Osteocyte (in vitro differentiated cells): ENCODE results near the gene NRXN3. TPM values are rescaled to one million over a fixed set of nuclear protein-coding genes. Genes with fewer than 3 reads are reported as not detected.

ENCODE experiments used
- DNase-seq: peaks from one replicate; pipeline ENCODE4 v3.0.0; 2021; ENCODE audit warnings: mixed read lengths; ENCODE audit not compliant: unreplicated experiment; ENCODE audit errors: extremely low spot score
- H3K27ac Mint-ChIP-seq: one replicate; pipeline ENCODE4 v1.8.0; 2021; ENCODE audit warnings: mild to moderate bottlenecking, mixed read lengths; ENCODE audit not compliant: unreplicated experiment
- H3K27me3 Mint-ChIP-seq: one replicate; pipeline ENCODE4 v1.8.0; 2021; ENCODE audit warnings: mixed read lengths; ENCODE audit not compliant: unreplicated experiment
- H3K36me3 Mint-ChIP-seq: one replicate; pipeline ENCODE4 v1.8.0; 2021; ENCODE audit warnings: mixed read lengths; ENCODE audit not compliant: unreplicated experiment
- H3K4me1 Mint-ChIP-seq: one replicate; pipeline ENCODE4 v1.8.0; 2021; ENCODE audit warnings: mixed read lengths; ENCODE audit not compliant: unreplicated experiment
- H3K4me3 Mint-ChIP-seq: one replicate; pipeline ENCODE4 v1.8.0; 2021; ENCODE audit warnings: mild to moderate bottlenecking, moderate library complexity, mixed read lengths; ENCODE audit not compliant: unreplicated experiment
- H3K9me3 Mint-ChIP-seq: one replicate; pipeline ENCODE4 v1.8.0; 2021; ENCODE audit warnings: mixed read lengths; ENCODE audit not compliant: unreplicated experiment
- total RNA-seq: library from RNA; stranded (reverse); gene quantifications from 2 replicates; pipeline ENCODE4 v1.2.1, GENCODE V29; 2021
- TF ChIP-seq, protein P1 (sequence below): fragments of 200-600 bp; sonication (generic); IDR thresholded peaks from 2 replicates; pipeline ENCODE4 v1.5.0; 2021; ENCODE audit warnings: antibody characterized with exemption, mild to moderate bottlenecking, moderate library complexity

The NRXN3 gene
- total RNA-seq, 1 donor from 2014 or later: 26.5 TPM

DNA sequence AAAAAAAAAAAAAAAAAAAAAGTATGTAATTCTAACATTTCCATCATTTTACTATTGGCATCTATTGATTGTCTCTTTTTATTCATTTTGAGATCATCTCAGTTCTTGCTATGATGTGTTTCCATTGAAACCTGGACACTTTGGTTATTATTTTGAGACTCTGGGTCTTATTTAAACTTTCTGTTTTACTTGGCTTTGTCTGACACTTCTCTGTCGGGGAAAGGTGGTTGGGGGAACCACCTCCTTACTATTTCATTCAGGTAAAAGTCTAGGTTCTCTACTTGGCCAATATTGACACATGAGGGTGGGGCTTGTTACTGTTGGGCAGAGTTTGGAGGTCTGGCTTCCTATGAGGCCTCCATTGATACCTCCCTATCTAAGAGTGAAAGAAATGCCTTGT, 228.0 kb downstream of the NRXN3 start:
- TF ChIP-seq, protein P1, sequence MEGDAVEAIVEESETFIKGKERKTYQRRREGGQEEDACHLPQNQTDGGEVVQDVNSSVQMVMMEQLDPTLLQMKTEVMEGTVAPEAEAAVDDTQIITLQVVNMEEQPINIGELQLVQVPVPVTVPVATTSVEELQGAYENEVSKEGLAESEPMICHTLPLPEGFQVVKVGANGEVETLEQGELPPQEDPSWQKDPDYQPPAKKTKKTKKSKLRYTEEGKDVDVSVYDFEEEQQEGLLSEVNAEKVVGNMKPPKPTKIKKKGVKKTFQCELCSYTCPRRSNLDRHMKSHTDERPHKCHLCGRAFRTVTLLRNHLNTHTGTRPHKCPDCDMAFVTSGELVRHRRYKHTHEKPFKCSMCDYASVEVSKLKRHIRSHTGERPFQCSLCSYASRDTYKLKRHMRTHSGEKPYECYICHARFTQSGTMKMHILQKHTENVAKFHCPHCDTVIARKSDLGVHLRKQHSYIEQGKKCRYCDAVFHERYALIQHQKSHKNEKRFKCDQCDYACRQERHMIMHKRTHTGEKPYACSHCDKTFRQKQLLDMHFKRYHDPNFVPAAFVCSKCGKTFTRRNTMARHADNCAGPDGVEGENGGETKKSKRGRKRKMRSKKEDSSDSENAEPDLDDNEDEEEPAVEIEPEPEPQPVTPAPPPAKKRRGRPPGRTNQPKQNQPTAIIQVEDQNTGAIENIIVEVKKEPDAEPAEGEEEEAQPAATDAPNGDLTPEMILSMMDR: no peak
- no peaks in the 10 kb centered on the region for H3K36me3 Mint-ChIP-seq
- no peak overlapping the region for H3K4me3 Mint-ChIP-seq
- no peak for DNase-seq
- H3K27me3 Mint-ChIP-seq: no peaks in the 10 kb centered on the region
- no peaks in the 10 kb centered on the region for H3K4me1 Mint-ChIP-seq
- no peak overlapping the region for H3K27ac Mint-ChIP-seq
- H3K9me3 Mint-ChIP-seq: peaks cover 10% of the 10 kb centered on the region

DNA sequence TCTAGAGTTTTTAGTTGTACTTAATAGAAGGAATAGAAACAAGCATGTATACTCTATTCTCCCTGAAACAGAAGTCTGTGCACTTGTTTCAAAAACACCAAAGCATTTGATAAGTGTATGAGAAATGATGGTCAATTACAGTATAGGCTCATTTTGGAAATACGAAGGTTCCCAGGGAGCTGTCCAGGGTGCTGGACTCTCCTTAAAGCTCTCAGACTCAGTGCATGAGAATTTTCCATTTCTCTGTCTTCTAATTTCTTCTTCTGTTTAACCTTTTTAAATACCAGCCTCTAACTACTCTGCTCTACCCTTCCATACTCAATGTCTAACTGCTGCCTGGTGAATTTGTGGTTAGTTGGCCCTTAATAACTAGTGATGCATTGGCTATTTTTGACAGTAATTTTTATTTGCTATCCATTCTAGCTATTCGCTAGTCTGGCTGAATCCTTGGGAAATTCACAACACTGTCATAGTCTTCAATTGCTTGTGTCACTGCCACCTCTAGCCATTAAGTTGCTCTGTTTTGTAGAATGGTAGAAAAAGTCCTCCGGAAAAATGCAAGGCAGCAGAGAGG, 229.2 kb downstream of the NRXN3 start:
- Mint-ChIP-seq H3K27me3 (no peaks in the 10 kb centered on the region), H3K4me3 (no peak overlapping the region), H3K27ac (no peak overlapping the region), H3K36me3 (no peaks in the 10 kb centered on the region), H3K9me3 (peaks cover 10% of the 10 kb centered on the region), H3K4me1 (no peaks in the 10 kb centered on the region)
- TF ChIP-seq, protein P1: no peak
- no peak for DNase-seq

DNA sequence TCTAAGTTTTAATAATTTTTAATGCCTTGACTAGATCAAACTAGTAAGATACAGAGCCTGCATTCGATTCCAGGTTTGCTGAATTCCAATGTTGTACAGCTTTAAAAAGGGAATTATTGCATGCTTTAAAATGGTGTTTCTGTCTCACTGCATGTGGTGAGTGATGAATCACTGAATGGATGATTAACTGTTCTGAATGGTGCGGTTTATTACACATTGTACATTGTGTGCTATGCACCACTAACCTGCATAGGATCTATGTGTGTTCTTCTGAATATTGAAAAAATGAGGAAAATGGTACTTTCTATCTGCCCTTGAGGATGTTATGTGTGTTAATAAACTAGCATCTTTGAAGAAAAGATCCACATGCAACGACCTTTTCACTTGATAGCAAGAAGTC, 231.7 kb downstream of the NRXN3 start:
- H3K4me1 Mint-ChIP-seq: no peaks in the 10 kb centered on the region
- no peak overlapping the region for H3K27ac Mint-ChIP-seq
- peaks cover 10% of the 10 kb centered on the region for H3K9me3 Mint-ChIP-seq
- H3K36me3 Mint-ChIP-seq: no peaks in the 10 kb centered on the region
- DNase-seq: no peak
- TF ChIP-seq, protein P1: no peak
- no peaks in the 10 kb centered on the region for H3K27me3 Mint-ChIP-seq
- H3K4me3 Mint-ChIP-seq: no peak overlapping the region

DNA sequence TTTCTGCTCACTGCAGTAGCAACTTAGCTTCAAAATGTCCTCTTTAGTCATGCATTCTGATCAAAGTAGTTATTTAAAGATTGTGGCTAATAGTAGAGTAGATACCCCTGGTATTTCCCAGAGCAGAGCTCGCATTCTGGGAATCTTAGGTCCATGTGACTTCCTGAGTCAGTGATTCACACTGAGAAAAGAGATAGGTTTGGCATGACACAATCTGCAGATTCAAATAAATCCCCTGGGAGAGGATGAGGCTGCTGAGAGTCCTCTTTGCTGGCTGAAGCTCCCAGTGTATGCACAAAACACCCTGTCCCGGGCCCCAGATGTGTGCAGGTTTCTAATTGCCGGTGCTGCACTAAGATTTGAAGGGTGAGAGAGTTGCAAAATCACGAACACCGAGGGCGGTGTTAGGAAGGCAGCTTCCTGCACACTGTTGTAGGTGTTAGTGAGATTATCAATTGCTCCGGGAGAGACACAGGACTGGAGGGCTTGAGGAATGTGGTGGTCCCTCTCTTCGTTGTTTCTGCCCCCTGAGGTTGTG, 233.2 kb downstream of the NRXN3 start:
- Mint-ChIP-seq H3K4me1 (no peaks in the 10 kb centered on the region), H3K27ac (no peak overlapping the region), H3K27me3 (no peaks in the 10 kb centered on the region), H3K36me3 (no peaks in the 10 kb centered on the region), H3K4me3 (no peak overlapping the region), H3K9me3 (peaks cover 10% of the 10 kb centered on the region)
- DNase-seq: no peak
- TF ChIP-seq, protein P1: no peak

DNA sequence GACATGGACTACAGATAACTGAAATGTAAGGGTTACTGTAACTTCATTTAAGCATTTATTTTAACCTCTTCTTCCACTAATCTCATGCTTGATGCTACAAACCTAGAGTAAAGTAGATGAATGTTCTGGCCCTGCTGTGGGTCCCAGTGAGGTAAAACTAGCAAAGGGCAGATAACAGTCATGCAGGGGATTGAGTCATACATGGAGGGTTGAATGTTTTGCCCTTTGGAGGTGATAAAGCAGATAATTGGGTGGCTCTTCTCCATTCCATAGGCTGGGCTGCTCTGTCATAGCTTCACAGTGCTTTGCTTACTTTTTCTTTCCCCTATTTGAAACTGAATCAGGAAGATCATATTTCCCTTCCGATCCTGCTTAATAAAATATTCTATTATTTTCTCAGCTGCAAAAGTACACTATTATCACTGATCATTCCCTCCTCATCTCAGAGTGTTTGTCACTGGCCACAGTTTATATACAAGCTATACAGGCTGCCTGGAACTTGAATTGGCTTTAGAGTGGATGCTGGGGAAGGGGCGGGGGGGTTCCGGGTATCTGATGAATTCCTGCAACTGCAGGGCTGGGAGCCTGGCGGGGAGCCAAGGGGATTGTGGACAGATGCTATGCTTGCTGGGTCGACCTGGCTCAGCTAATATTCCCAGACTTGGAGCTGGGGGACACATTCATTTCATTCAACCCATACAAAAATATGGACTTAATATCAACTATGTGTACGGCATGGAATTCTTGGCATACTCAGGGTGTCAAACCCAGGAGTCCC, 235.1 kb downstream of the NRXN3 start:
- Mint-ChIP-seq H3K4me3 (no peak overlapping the region), H3K36me3 (no peaks in the 10 kb centered on the region)
- DNase-seq: no peak

More for the DNA sequence above, 235.1 kb downstream of the NRXN3 start:
- H3K27me3 Mint-ChIP-seq: no peaks in the 10 kb centered on the region
- TF ChIP-seq, protein P1: no peak
- H3K9me3 Mint-ChIP-seq: peaks cover 4% of the 10 kb centered on the region
- no peaks in the 10 kb centered on the region for H3K4me1 Mint-ChIP-seq
- no peak overlapping the region for H3K27ac Mint-ChIP-seq
